Measurements from ENCODE around the gene RFTN2. TPM values are rescaled to one million over a fixed set of nuclear protein-coding genes. Genes with fewer than 3 reads are reported as not detected.
A peak's percentile ranks its signal among the peaks of the same experiment; 100 is the strongest.

Gene RFTN2
- total and polyA plus RNA-seq, 2 of the 13 experiments (the other 11 are each of a cell fraction or from before 2014, with no cell fraction given) = not detected

DNA sequence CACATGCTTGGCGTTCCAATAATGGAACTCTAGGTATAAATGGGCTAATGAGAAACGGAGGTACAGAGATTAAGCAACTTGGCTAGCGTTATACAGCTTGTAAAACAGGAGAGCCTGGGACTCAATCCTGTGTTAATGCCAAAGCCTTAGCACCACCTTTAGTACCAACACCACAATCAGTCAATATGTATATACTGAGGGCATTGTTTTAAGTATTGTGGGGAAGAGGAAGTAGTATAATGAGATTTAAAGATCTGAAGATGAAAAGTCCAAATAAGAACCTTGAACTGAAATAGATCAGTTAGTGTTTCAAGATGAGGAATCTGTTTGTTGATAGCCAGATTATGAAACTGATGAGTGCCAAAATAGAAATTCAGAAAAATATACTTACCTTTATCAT, 37.9 kb upstream of the RFTN2 start (continued):
- TF ChIP-seq TBX2 (CRISPR knock-in tag; IDR thresholded peaks at IDR 0.05; ENCODE audit: borderline replicate concordance) (no peak), SOX13 (IDR thresholded peaks at IDR 0.05) (no peak), SOX13 (CRISPR knock-in tag; conservative IDR thresholded peaks at IDR 0.05 in 1 of 2, IDR thresholded peaks at IDR 0.05 in 1 of 2) (peak in 1 of 2 experiments; percentile 58; a peak in 1 of 4 replicates), CEBPG (CRISPR knock-in tag; IDR thresholded peaks at IDR 0.05) (0 out of 2 replicates have a peak, but pooled peaks have one; percentile 9), AGO1 (IDR thresholded peaks at IDR 0.05; ENCODE audit: low read depth, low read length, poor library complexity, severe bottlenecking) (no peak), RXRB (CRISPR knock-in tag; IDR thresholded peaks at IDR 0.05; ENCODE audit: borderline replicate concordance) (no peak), ZFP41 (CRISPR knock-in tag; IDR thresholded peaks at IDR 0.05; ENCODE audit: borderline replicate concordance) (no peak)
- TF ChIP-seq, protein P1, sequence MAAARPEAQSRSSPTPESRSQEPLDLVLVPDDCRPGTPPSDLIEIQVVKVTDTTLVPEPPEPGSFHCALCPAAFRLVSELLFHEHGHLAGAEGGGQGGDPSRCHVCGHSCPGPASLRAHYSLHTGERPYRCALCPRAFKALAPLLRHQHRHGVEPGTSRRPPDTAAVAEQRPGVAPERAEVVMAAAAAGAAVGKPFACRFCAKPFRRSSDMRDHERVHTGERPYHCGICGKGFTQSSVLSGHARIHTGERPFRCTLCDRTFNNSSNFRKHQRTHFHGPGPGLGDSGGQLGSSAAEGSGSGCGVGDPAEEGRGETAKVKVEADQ (CRISPR knock-in tag; IDR thresholded peaks at IDR 0.05; ENCODE audit: borderline replicate concordance) = no peak

DNA sequence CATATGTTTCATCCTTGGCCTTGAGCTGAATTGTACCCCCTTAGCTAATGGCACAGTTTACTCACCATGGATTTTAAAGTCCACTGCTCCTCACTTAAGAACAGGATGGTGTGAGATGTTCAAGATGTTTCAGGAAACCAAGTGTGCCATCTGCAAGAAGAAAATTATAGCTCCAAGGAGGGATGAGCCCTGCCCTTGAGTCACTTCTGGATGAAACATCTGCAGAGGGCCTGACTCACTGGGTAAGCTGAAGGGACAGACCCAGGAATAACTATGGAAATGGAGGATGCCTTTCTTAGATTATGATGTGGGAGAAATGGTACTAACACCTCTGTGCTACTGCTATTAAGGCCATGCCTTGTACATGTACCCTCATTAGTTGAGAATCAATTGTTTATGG, 36.2 kb upstream of the RFTN2 start:
- peaks cover 36% of the 10 kb centered on the region for H3K4me1 ChIP-seq (ENCODE audit: insufficient read depth, low read length)
- H3K9ac ChIP-seq (ENCODE audit: insufficient read depth, low read depth, low read length) = no peak overlapping the region
- in situ Hi-C loops (cut with HindIII; ENCODE audit: extremely low pct_ligation_motif_present, low pct_unique_long_range_greater_than_20kb) (no loop called here), intact Hi-C loops (cut with micrococcal nuclease; ENCODE audit: unreplicated experiment) (no loop called here)
- no peaks in the 10 kb centered on the region; a peak in 1 of 5 replicates for H3K27me3 ChIP-seq (ENCODE audit: control insufficient read depth in 1 of 2, insufficient read depth in 2 of 2, low read length in 2 of 2)
- TF ChIP-seq SP1 (IDR thresholded peaks at IDR 0.05) (no peak), SP1 (CRISPR knock-in tag; IDR thresholded peaks at IDR 0.05) (no peak), ZNF331 (CRISPR knock-in tag; IDR thresholded peaks at IDR 0.05) (no peak)
- peaks cover 30% of the 10 kb centered on the region for H3K79me2 ChIP-seq (ENCODE audit: insufficient read depth, low read length)
- no peak overlapping the region for H3K4me2 ChIP-seq (ENCODE audit: low read depth, low read length)
- no peak overlapping the region for H3K27ac ChIP-seq (ENCODE audit: extremely low read length, insufficient read depth, low read length)
- ATAC-seq (no peak), FAIRE-seq (no peak), DNase-seq (ENCODE audit: low spot score) (no peak)
- H2AFZ ChIP-seq (ENCODE audit: low read length) = no peak overlapping the region
- peaks cover 15% of the 10 kb centered on the region for H4K20me1 ChIP-seq (ENCODE audit: insufficient read depth, low read length)
- no peaks in the 10 kb centered on the region for H3K9me3 ChIP-seq (ENCODE audit: low read length)
- ChIA-PET POLR2A (no interaction called here), CTCF (ENCODE audit: low intra/inter-chr PET ratio, low total read pairs) (no interaction called here)
- no peak overlapping the region for H3K4me3 ChIP-seq (replicated peaks in 1 of 3; ENCODE audit: insufficient read depth in 1 of 3, low read depth in 2 of 3, low read length in 3 of 3)
- peaks cover 0 to 7% of the 10 kb centered on the region in 2 experiments; a peak in 2 of 5 replicates for H3K36me3 ChIP-seq (replicated peaks in 1 of 2; ENCODE audit: control insufficient read depth in 1 of 2, insufficient read depth in 2 of 2, low read length in 2 of 2)
- BruUV-seq (replicated peaks) = no TSS peak

Measured in HepG2 (cell line).